HepG2 (cell line): ENCODE data around the gene LMOD2. TPM values are rescaled to one million over a fixed set of nuclear protein-coding genes. Genes with fewer than 3 reads are reported as not detected.

Experiments used
- ATAC-seq: fragments of 200-7000 bp; cut with Tn5 transposase; 3 replicates; pipeline ENCODE4 v1.9.1; 2020; ENCODE audit warnings: mild to moderate bottlenecking, moderate library complexity
- BruUV-seq: library from RNA; stranded (reverse); fragments of 400-500 nt; replicated peaks from 2 replicates; lab custom pipeline; 2021; lab: Mats Ljungman, UMichigan
- CTCF ChIA-PET: fragments of 300-600 bp; formaldehyde crosslinking; extraction: SDS; loops from one replicate; lab custom pipeline; 2021; ENCODE audit warnings: low total read pairs, inconsistent platforms, low intra/inter-chr PET ratio; lab: Yijun Ruan, JAX
- POLR2A ChIA-PET: fragments of 350-600 bp; sonication (Branson Sonifier 250); formaldehyde crosslinking; loops from one replicate; lab custom pipeline; 2020; ENCODE audit warnings: antibody characterized with exemption, inconsistent platforms; lab: Yijun Ruan, JAX
- DNase-seq: peaks from one replicate; pipeline ENCODE4 v3.0.0-alpha.2; 2015; ENCODE audit warnings: low spot score
- FAIRE-seq: peaks from 3 replicates; lab custom pipeline; 2011; peaks lifted over from hg19 to GRCh38; lab: Jason Lieb, UNC
- H2AFZ ChIP-seq: one replicate; pipeline ENCODE4 v1.6.1; 2011; ENCODE audit warnings: low read length, inconsistent platforms
- H3K27ac ChIP-seq: fragments of 300-600 bp; 3 replicates; pipeline ENCODE4 v1.8.0; 2011; ENCODE audit warnings: mixed run types, mild to moderate bottlenecking, mixed read lengths, low read length, inconsistent platforms; ENCODE audit not compliant: insufficient read depth; ENCODE audit errors: extremely low read length
- H3K27me3 ChIP-seq, 2 experiments: fragments of 200-600 bp in 1 of 2; 2 replicates in 1 of 2; 3 replicates in 1 of 2; pipeline versions ENCODE4 v1.6.0 to v1.8.0; 2011; ENCODE audit warnings: low read length in 2 of 2, mild to moderate bottlenecking in 2 of 2, moderate library complexity in 2 of 2, inconsistent platforms in 1 of 2; ENCODE audit not compliant: insufficient read depth in 2 of 2, control insufficient read depth in 1 of 2
- H3K36me3 ChIP-seq, 2 experiments: fragments of 200-600 bp in 1 of 2; replicated peaks in 1 of 2; 2 replicates in 1 of 2; 3 replicates in 1 of 2; pipeline versions ENCODE4 v1.5.1 to v1.8.0; 2011; ENCODE audit warnings: low read length in 2 of 2, inconsistent platforms in 1 of 2; ENCODE audit not compliant: insufficient read depth in 2 of 2, control insufficient read depth in 1 of 2
- H3K4me1 ChIP-seq: 2 replicates; pipeline ENCODE4 v1.5.1; 2012; ENCODE audit warnings: low read length, inconsistent platforms; ENCODE audit not compliant: insufficient read depth
- H3K4me2 ChIP-seq: 2 replicates; pipeline ENCODE4 v1.6.0; 2011; ENCODE audit warnings: low read depth, low read length, inconsistent platforms
- H3K4me3 ChIP-seq, 3 experiments: fragments of 200-600 bp in 1 of 3; sonication (generic), shearing (Covaris generic) in 1 of 3; replicated peaks in 1 of 3; 2 replicates each; pipeline ENCODE4 v1.5.1; 2011 to 2016; ENCODE audit warnings: low read length in 3 of 3, inconsistent platforms in 2 of 3, low read depth in 2 of 3, mild to moderate bottlenecking in 2 of 3, control low read depth in 1 of 3, mixed read lengths in 1 of 3; ENCODE audit not compliant: insufficient read depth in 1 of 3
- H3K79me2 ChIP-seq: one replicate; pipeline ENCODE4 v1.6.1; 2011; ENCODE audit warnings: low read length, inconsistent platforms; ENCODE audit not compliant: insufficient read depth
- H3K9ac ChIP-seq: 2 replicates; pipeline ENCODE4 v1.6.0; 2011; ENCODE audit warnings: mild to moderate bottlenecking, low read depth, low read length, inconsistent platforms; ENCODE audit not compliant: insufficient read depth
- H3K9me3 ChIP-seq: 2 replicates; pipeline ENCODE4 v1.5.1; 2012; ENCODE audit warnings: mild to moderate bottlenecking, low read length
- H4K20me1 ChIP-seq: 2 replicates; pipeline ENCODE4 v1.6.0; 2011; ENCODE audit warnings: inconsistent platforms, mild to moderate bottlenecking, low read length, moderate library complexity; ENCODE audit not compliant: insufficient read depth
- ATF7 ChIP-seq, 2 experiments: fragments of 450-650 bp in 1 of 2; sonication (generic) in 1 of 2; formaldehyde crosslinking in 1 of 2; IDR thresholded peaks; 2 replicates each; pipeline versions ENCODE4 v1.4.0 to v1.6.1; 2016 to 2020; ENCODE audit warnings: antibody characterized with exemption in 1 of 2, mild to moderate bottlenecking in 1 of 2, missing genetic modification reagents in 1 of 2
- CENPX ChIP-seq: sonication (generic); formaldehyde crosslinking; IDR thresholded peaks from 2 replicates; pipeline ENCODE4 v1.9.0; 2021; ENCODE audit warnings: mild to moderate bottlenecking, missing genetic modification reagents, moderate library complexity
- HOXD1 ChIP-seq: sonication (generic); formaldehyde crosslinking; IDR thresholded peaks from 2 replicates; pipeline ENCODE4 v1.5.0; 2020; ENCODE audit warnings: missing genetic modification reagents
- IKZF1 ChIP-seq: fragments of 450-650 bp; IDR thresholded peaks from 2 replicates; pipeline ENCODE4 v1.7.1; 2016
- NFIB ChIP-seq: sonication (generic); formaldehyde crosslinking; IDR thresholded peaks from 2 replicates; pipeline ENCODE4 v1.9.0; 2021; ENCODE audit warnings: missing genetic modification reagents, mild to moderate bottlenecking, borderline replicate concordance
- PCBP1 ChIP-seq: fragments of 200-400 bp; formaldehyde crosslinking; IDR thresholded peaks from 2 replicates; pipeline ENCODE4 v1.6.1; 2017; ENCODE audit warnings: mild to moderate bottlenecking, low read depth, low read length, borderline replicate concordance
- RAD51 ChIP-seq: fragments of 450-650 bp; IDR thresholded peaks from 2 replicates; pipeline ENCODE4 v1.6.1; 2016; ENCODE audit warnings: borderline replicate concordance
- RFXAP ChIP-seq: sonication (generic); formaldehyde crosslinking; IDR thresholded peaks from 2 replicates; pipeline ENCODE4 v1.4.0; 2020; ENCODE audit warnings: missing genetic modification reagents, borderline replicate concordance
- STAT5B ChIP-seq: sonication (generic); formaldehyde crosslinking; IDR thresholded peaks from 2 replicates; pipeline ENCODE4 v1.4.0; 2020; ENCODE audit warnings: missing genetic modification reagents
- TBX3 ChIP-seq: fragments of 450-650 bp; IDR thresholded peaks from 2 replicates; pipeline ENCODE4 v1.6.1; 2017; ENCODE audit warnings: antibody characterized with exemption, mild to moderate bottlenecking, inconsistent platforms, borderline replicate concordance
- ZFP36 ChIP-seq: fragments of 150-350 bp; IDR thresholded peaks from 2 replicates; pipeline ENCODE4 v1.6.1; 2018; ENCODE audit warnings: borderline replicate concordance, low read length, low read depth; ENCODE audit not compliant: partially characterized antibody
- ZNF17 ChIP-seq: sonication (generic); formaldehyde crosslinking; IDR thresholded peaks from 2 replicates; pipeline ENCODE4 v1.5.0; 2020; ENCODE audit warnings: mild to moderate bottlenecking, missing genetic modification reagents
- ZNF703 ChIP-seq: sonication (generic); formaldehyde crosslinking; IDR thresholded peaks from 2 replicates; pipeline ENCODE4 v1.5.1; 2020; ENCODE audit warnings: missing genetic modification reagents, mild to moderate bottlenecking, moderate library complexity, borderline replicate concordance
- WGBS: methylation state at CpG from one replicate; pipeline ENCODE4 v1.1.6; 2017; ENCODE audit warnings: low lambda C conversion rate; 5-methylcytosine and 5-hydroxymethylcytosine counted together
- in situ Hi-C: cut with HindIII; loops from 2 replicates; pipeline ENCODE4 v1.10.0; 2017; ENCODE audit warnings: low pct_unique_long_range_greater_than_20kb; ENCODE audit not compliant: extremely low pct_ligation_motif_present
- intact Hi-C: fragments of 100-400 bp; cut with micrococcal nuclease; formaldehyde crosslinking; loops from one replicate; pipeline ENCODE4 v1.10.0; 2022; ENCODE audit not compliant: unreplicated experiment
- polyA plus RNA-seq, 8 experiments: library from polyadenylated mRNA; depleted of rRNA in 3 of 8; stranded (reverse) in 7 of 8; unstranded in 1 of 8; fragments of >200 nt; fragmentation: Illumina TruSeq in 4 of 8; extraction: Trizol in 4 of 8; gene quantifications; 2 replicates each; pipeline versions ENCODE4 v1.2.1 to v1.2.3, GENCODE V29; 2011 to 2016; ENCODE audit warnings: low read depth in 4 of 8, missing spikeins in 1 of 8, mixed read lengths in 1 of 8; ENCODE audit not compliant: insufficient read depth in 1 of 8
- total RNA-seq, 5 experiments: library from RNA; depleted of rRNA; stranded (reverse); fragments of >200 nt; fragmentation: Illumina TruSeq; extraction: Trizol; gene quantifications; 2 replicates each; pipeline ENCODE4 v1.2.3, GENCODE V29; 2016; ENCODE audit warnings: low read depth in 1 of 5
- TF ChIP-seq, protein P1 (sequence below): sonication (generic); formaldehyde crosslinking; IDR thresholded peaks from 2 replicates; pipeline ENCODE4 v1.4.0; 2020; ENCODE audit warnings: low read depth, missing genetic modification reagents
- TF ChIP-seq, protein P2 (sequence below): IDR thresholded peaks from 2 replicates; pipeline ENCODE4 v1.6.1; 2016; ENCODE audit warnings: missing biosample characterization, missing genetic modification reagents, low read depth
- TF ChIP-seq, protein P3 (sequence below): sonication (generic); formaldehyde crosslinking; IDR thresholded peaks from 2 replicates; pipeline ENCODE4 v1.4.0; 2020; ENCODE audit warnings: missing genetic modification reagents

The LMOD2 gene
- total and polyA plus RNA-seq, 2 of the 13 experiments (the other 11 are each of a cell fraction or from before 2014, with no cell fraction given), result not detected

- DNase-seq (no peak), ATAC-seq (no peak), FAIRE-seq (no peak)
- no peak overlapping the region for H3K27ac ChIP-seq
- BruUV-seq, result no TSS peak
- in situ Hi-C loops, result no loop called here
- ChIA-PET CTCF (no interaction called here), POLR2A (no interaction called here)
- no peaks in the 10 kb centered on the region for H3K27me3 ChIP-seq
- H3K36me3 ChIP-seq, result peaks cover 10 to 74% of the 10 kb centered on the region in 2 experiments
- no peak overlapping the region for H3K9ac ChIP-seq
- H3K9me3 ChIP-seq, result no peaks in the 10 kb centered on the region
- H3K4me1 ChIP-seq, result no peaks in the 10 kb centered on the region
- H4K20me1 ChIP-seq, result no peaks in the 10 kb centered on the region
- no peak overlapping the region for H2AFZ ChIP-seq
- no peaks in the 10 kb centered on the region for H3K79me2 ChIP-seq
- no peak overlapping the region for H3K4me3 ChIP-seq
- 98% methylated on average over 3 of the region's 3 CpGs for WGBS
- intact Hi-C loops, result no loop called here
- H3K4me2 ChIP-seq, result no peak overlapping the region
- TF ChIP-seq ATF7 (IDR thresholded peaks at IDR 0.05), result no peak
- TF ChIP-seq ATF7 (CRISPR knock-in tag; IDR thresholded peaks at IDR 0.05), result no peak
- no peak for TF ChIP-seq ZFP36
- TF ChIP-seq, protein P1, sequence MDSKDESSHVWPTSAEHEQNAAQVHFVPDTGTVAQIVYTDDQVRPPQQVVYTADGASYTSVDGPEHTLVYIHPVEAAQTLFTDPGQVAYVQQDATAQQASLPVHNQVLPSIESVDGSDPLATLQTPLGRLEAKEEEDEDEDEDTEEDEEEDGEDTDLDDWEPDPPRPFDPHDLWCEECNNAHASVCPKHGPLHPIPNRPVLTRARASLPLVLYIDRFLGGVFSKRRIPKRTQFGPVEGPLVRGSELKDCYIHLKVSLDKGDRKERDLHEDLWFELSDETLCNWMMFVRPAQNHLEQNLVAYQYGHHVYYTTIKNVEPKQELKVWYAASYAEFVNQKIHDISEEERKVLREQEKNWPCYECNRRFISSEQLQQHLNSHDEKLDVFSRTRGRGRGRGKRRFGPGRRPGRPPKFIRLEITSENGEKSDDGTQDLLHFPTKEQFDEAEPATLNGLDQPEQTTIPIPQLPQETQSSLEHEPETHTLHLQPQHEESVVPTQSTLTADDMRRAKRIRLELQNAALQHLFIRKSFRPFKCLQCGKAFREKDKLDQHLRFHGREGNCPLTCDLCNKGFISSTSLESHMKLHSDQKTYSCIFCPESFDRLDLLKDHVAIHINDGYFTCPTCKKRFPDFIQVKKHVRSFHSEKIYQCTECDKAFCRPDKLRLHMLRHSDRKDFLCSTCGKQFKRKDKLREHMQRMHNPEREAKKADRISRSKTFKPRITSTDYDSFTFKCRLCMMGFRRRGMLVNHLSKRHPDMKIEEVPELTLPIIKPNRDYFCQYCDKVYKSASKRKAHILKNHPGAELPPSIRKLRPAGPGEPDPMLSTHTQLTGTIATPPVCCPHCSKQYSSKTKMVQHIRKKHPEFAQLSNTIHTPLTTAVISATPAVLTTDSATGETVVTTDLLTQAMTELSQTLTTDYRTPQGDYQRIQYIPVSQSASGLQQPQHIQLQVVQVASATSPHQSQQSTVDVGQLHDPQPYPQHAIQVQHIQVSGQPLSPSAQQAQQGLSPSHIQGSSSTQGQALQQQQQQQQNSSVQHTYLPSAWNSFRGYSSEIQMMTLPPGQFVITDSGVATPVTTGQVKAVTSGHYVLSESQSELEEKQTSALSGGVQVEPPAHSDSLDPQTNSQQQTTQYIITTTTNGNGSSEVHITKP, result no peak
- no peak for TF ChIP-seq HOXD1 (CRISPR knock-in tag)
- TF ChIP-seq ZNF703, result no peak
- no peak for TF ChIP-seq PCBP1
- TF ChIP-seq RAD51, result no peak
- TF ChIP-seq, protein P2, sequence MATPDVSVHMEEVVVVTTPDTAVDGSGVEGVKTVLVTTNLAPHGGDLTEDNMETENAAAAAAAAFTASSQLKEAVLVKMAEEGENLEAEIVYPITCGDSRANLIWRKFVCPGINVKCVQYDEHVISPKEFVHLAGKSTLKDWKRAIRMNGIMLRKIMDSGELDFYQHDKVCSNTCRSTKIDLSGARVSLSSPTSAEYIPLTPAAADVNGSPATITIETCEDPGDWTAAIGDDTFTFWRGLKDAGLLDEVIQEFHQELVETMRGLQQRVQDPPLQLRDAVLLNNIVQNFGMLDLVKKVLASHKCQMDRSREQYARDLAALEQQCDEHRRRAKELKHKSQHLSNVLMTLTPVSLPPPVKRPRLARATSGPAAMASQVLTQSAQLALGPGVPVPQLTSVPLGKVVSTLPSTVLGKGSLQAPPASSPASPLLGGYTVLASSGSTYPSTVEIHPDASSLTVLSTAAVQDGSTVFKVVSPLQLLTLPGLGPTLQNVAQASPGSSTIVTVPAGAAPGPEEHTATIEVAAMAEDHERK (CRISPR knock-in tag), result no peak
- no peak for TF ChIP-seq IKZF1
- TF ChIP-seq, protein P3, sequence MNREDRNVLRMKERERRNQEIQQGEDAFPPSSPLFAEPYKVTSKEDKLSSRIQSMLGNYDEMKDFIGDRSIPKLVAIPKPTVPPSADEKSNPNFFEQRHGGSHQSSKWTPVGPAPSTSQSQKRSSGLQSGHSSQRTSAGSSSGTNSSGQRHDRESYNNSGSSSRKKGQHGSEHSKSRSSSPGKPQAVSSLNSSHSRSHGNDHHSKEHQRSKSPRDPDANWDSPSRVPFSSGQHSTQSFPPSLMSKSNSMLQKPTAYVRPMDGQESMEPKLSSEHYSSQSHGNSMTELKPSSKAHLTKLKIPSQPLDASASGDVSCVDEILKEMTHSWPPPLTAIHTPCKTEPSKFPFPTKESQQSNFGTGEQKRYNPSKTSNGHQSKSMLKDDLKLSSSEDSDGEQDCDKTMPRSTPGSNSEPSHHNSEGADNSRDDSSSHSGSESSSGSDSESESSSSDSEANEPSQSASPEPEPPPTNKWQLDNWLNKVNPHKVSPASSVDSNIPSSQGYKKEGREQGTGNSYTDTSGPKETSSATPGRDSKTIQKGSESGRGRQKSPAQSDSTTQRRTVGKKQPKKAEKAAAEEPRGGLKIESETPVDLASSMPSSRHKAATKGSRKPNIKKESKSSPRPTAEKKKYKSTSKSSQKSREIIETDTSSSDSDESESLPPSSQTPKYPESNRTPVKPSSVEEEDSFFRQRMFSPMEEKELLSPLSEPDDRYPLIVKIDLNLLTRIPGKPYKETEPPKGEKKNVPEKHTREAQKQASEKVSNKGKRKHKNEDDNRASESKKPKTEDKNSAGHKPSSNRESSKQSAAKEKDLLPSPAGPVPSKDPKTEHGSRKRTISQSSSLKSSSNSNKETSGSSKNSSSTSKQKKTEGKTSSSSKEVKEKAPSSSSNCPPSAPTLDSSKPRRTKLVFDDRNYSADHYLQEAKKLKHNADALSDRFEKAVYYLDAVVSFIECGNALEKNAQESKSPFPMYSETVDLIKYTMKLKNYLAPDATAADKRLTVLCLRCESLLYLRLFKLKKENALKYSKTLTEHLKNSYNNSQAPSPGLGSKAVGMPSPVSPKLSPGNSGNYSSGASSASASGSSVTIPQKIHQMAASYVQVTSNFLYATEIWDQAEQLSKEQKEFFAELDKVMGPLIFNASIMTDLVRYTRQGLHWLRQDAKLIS (CRISPR knock-in tag), result no peak
- no peak for TF ChIP-seq ZNF17 (CRISPR knock-in tag)
- no peak for TF ChIP-seq NFIB (CRISPR knock-in tag)
- TF ChIP-seq RFXAP, result no peak
- TF ChIP-seq CENPX (CRISPR knock-in tag), result no peak
- TF ChIP-seq TBX3, result no peak
- TF ChIP-seq STAT5B (CRISPR knock-in tag), result no peak
Measured at GRCh38 chr7:123695944-123696677, 40.4 kb downstream of the LMOD2 start.
